Activated T-helper 17 cell treated with anti-CD3 and anti-CD28 coated beads, Interleukin-2, amount 50 U/mL, for 72 hours (primary cell): Measurements from ENCODE around the gene IFNL4. TPM values are rescaled to one million over a fixed set of nuclear protein-coding genes. Genes with fewer than 3 reads are reported as not detected.
"Not testable (repeated sequence)": the region's sequence is repeated elsewhere in the genome, so short reads cannot be mapped to it uniquely, and the experiment has no call there.

Experiments
- ATAC-seq: fragments of 150-1000 bp; cut with Tn5 transposase; replicated peaks from 2 replicates; pipeline ENCODE4 v1.10.0; 2021; ENCODE audit warnings: mild to moderate bottlenecking, moderate library complexity
- H3K27ac Mint-ChIP-seq: one replicate; pipeline ENCODE4 v1.8.0; 2022; ENCODE audit warnings: mixed read lengths
- H3K27me3 Mint-ChIP-seq: one replicate; pipeline ENCODE4 v1.8.0; 2022; ENCODE audit warnings: mixed read lengths
- H3K36me3 Mint-ChIP-seq: one replicate; pipeline ENCODE4 v1.8.0; 2022; ENCODE audit warnings: low read depth, mild to moderate bottlenecking, mixed read lengths
- H3K4me1 Mint-ChIP-seq: one replicate; pipeline ENCODE4 v1.8.0; 2022; ENCODE audit warnings: mixed read lengths
- H3K4me3 Mint-ChIP-seq: one replicate; pipeline ENCODE4 v1.8.0; 2022; ENCODE audit warnings: mild to moderate bottlenecking, mixed read lengths
- H3K9me3 Mint-ChIP-seq: one replicate; pipeline ENCODE4 v1.8.0; 2022; ENCODE audit warnings: mixed read lengths
- total RNA-seq, 2 donors: library from RNA; stranded (reverse); gene quantifications; one replicate each; pipeline ENCODE4 v1.2.3, GENCODE V29; 2022

The IFNL4 gene
- total RNA-seq, 2 donors from 2014 or later = not detected

- not testable (repeated sequence) for H3K4me3 Mint-ChIP-seq, H3K36me3 Mint-ChIP-seq, H3K27ac Mint-ChIP-seq, H3K9me3 Mint-ChIP-seq, H3K4me1 Mint-ChIP-seq
- ATAC-seq = peak; percentile 42
- peaks cover 15% of the 10 kb centered on the region for H3K27me3 Mint-ChIP-seq
Measured at GRCh38 chr19:39268085-39268484, 19.4 kb upstream of the IFNL4 start, which contains the start of gene IFNL2. Gene IFNL2 (plus strand): TSS chr19:39268396. CDS start chr19:39268569, 173 bp downstream.

- Mint-ChIP-seq H3K27ac (no peak overlapping the region), H3K4me3 (no peak overlapping the region), H3K9me3 (no peaks in the 10 kb centered on the region), H3K27me3 (peaks cover 26% of the 10 kb centered on the region), H3K4me1 (peaks cover 5% of the 10 kb centered on the region), H3K36me3 (no peaks in the 10 kb centered on the region)
- peak; percentile 62 for ATAC-seq
Measured at GRCh38 chr19:39265321-39265916, 16.8 kb upstream of the IFNL4 start.

GRCh38 chr19:39264306-39265290 is 15.9 kb upstream of the IFNL4 start:
- peak overlapping the region; percentile 11 for H3K4me3 Mint-ChIP-seq
- peaks cover 26% of the 10 kb centered on the region for H3K27me3 Mint-ChIP-seq
- peaks cover 5% of the 10 kb centered on the region for H3K4me1 Mint-ChIP-seq
- H3K36me3 Mint-ChIP-seq = no peaks in the 10 kb centered on the region
- H3K27ac Mint-ChIP-seq = no peak overlapping the region
- no peaks in the 10 kb centered on the region for H3K9me3 Mint-ChIP-seq
- no peak for ATAC-seq

DNA sequence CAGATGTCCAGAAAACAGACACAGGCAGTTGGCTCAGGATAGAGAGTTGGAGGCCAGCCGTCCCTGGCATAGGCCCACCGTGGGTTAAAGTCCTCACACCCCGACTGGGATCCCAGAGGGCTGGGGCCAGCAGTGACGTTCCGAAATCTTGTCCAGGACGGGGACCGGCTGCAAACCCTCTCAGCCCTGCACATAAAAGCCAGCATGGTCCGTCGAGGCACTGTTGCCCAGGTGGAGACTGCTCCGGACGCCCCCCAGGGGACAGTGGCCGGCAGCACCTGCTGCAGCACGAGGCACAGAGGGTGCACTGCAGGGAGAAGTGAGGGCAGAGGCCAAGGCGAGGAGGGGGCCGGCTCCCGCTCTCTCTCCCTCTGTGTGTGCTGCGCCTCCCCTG is 15.3 kb upstream of the IFNL4 start:
- peaks cover 26% of the 10 kb centered on the region for H3K27me3 Mint-ChIP-seq
- no peaks in the 10 kb centered on the region for H3K36me3 Mint-ChIP-seq
- ATAC-seq = no peak
- peaks cover 5% of the 10 kb centered on the region for H3K4me1 Mint-ChIP-seq
- peak overlapping the region; percentile 2 for H3K4me3 Mint-ChIP-seq
- no peak overlapping the region for H3K27ac Mint-ChIP-seq
- no peaks in the 10 kb centered on the region for H3K9me3 Mint-ChIP-seq

DNA sequence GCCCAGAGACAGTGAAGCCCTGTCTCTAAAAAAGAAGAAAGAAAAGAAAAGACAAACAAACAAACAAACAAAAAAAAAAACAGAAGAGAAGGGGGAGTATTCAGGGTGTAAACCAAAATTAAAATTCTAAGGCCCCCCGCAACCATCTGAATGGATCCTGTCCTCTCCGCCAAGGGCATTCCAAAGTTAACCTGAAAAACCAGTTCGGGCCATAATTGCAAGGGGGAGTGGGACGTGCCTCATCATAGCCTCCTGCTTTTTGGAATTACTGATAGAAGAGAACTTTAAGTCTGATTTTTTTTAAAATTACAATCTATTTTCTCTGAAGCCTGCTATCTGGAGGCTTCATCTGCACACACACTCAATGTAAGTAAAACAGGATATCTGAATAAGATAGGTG is 13.8 kb upstream of the IFNL4 start:
- H3K27me3 Mint-ChIP-seq = peaks cover 26% of the 10 kb centered on the region
- no peaks in the 10 kb centered on the region for H3K9me3 Mint-ChIP-seq
- no peak overlapping the region for H3K4me3 Mint-ChIP-seq
- H3K36me3 Mint-ChIP-seq = no peaks in the 10 kb centered on the region
- H3K4me1 Mint-ChIP-seq = peaks cover 11% of the 10 kb centered on the region
- no peak overlapping the region for H3K27ac Mint-ChIP-seq
- no peak for ATAC-seq

- Mint-ChIP-seq H3K27me3 (peaks cover 29% of the 10 kb centered on the region), H3K27ac (no peak overlapping the region), H3K9me3 (no peaks in the 10 kb centered on the region), H3K4me1 (peaks cover 11% of the 10 kb centered on the region), H3K36me3 (no peaks in the 10 kb centered on the region), H3K4me3 (no peak overlapping the region)
- no peak for ATAC-seq
Measured at GRCh38 chr19:39261704-39262103, 13.0 kb upstream of the IFNL4 start.

GRCh38 chr19:39257227-39257626 is 8.6 kb upstream of the IFNL4 start:
- ATAC-seq = no peak
- no peaks in the 10 kb centered on the region for H3K36me3 Mint-ChIP-seq
- peaks cover 6% of the 10 kb centered on the region for H3K4me1 Mint-ChIP-seq
- H3K27ac Mint-ChIP-seq = no peak overlapping the region
- H3K4me3 Mint-ChIP-seq = no peak overlapping the region
- no peaks in the 10 kb centered on the region for H3K9me3 Mint-ChIP-seq
- H3K27me3 Mint-ChIP-seq = peaks cover 12% of the 10 kb centered on the region

- H3K27me3 Mint-ChIP-seq = peaks cover 5% of the 10 kb centered on the region
- no peaks in the 10 kb centered on the region for H3K9me3 Mint-ChIP-seq
- H3K4me1 Mint-ChIP-seq = peaks cover 6% of the 10 kb centered on the region
- ATAC-seq = no peak
- no peaks in the 10 kb centered on the region for H3K36me3 Mint-ChIP-seq
- no peak overlapping the region for H3K27ac Mint-ChIP-seq
- H3K4me3 Mint-ChIP-seq = no peak overlapping the region
Measured at GRCh38 chr19:39254531-39255345, 6.1 kb upstream of the IFNL4 start.

GRCh38 chr19:39253374-39254149 is 4.9 kb upstream of the IFNL4 start:
- H3K27ac Mint-ChIP-seq = no peak overlapping the region
- H3K4me1 Mint-ChIP-seq = peaks cover 6% of the 10 kb centered on the region
- no peak for ATAC-seq
- no peak overlapping the region for H3K4me3 Mint-ChIP-seq
- no peaks in the 10 kb centered on the region for H3K36me3 Mint-ChIP-seq
- peaks cover 5% of the 10 kb centered on the region for H3K27me3 Mint-ChIP-seq
- H3K9me3 Mint-ChIP-seq = no peaks in the 10 kb centered on the region

- Mint-ChIP-seq H3K4me1 (no peaks in the 10 kb centered on the region), H3K27me3 (peaks cover 5% of the 10 kb centered on the region), H3K36me3 (no peaks in the 10 kb centered on the region), H3K4me3 (no peak overlapping the region), H3K9me3 (no peaks in the 10 kb centered on the region), H3K27ac (no peak overlapping the region)
- no peak for ATAC-seq
Measured at GRCh38 chr19:39252458-39252857, 3.8 kb upstream of the IFNL4 start.

GRCh38 chr19:39251846-39252245 is 3.2 kb upstream of the IFNL4 start:
- H3K9me3 Mint-ChIP-seq = no peaks in the 10 kb centered on the region
- ATAC-seq = no peak
- no peaks in the 10 kb centered on the region for H3K4me1 Mint-ChIP-seq
- H3K4me3 Mint-ChIP-seq = no peak overlapping the region
- H3K36me3 Mint-ChIP-seq = no peaks in the 10 kb centered on the region
- peaks cover 4% of the 10 kb centered on the region for H3K27me3 Mint-ChIP-seq
- no peak overlapping the region for H3K27ac Mint-ChIP-seq

DNA sequence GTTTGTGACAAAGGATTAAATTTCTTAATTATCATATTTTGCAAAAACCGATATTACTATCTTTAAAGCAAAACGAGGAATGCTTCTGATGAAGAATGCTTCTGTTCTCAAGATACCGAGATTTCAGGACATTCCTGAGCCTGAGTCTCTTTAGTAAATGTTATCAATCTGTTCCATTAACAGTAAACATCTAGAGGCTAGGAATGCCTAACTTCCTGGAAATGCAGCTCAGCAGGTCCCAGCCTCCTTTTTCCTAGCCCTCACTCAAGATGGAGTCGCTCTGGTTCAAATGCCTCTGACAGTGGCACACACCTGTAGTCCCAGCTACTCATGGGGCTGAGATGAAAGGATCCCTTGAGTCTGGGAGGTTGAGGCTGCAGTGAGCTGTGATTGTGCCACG is 2.4 kb upstream of the IFNL4 start:
- no peaks in the 10 kb centered on the region for H3K9me3 Mint-ChIP-seq
- H3K27ac Mint-ChIP-seq = no peak overlapping the region
- no peak overlapping the region for H3K4me3 Mint-ChIP-seq
- no peaks in the 10 kb centered on the region for H3K36me3 Mint-ChIP-seq
- no peaks in the 10 kb centered on the region for H3K4me1 Mint-ChIP-seq
- H3K27me3 Mint-ChIP-seq = no peaks in the 10 kb centered on the region
- no peak for ATAC-seq

GRCh38 chr19:39247701-39248664 is 673 bp downstream of the IFNL4 start:
- ATAC-seq = peak; percentile 65
- no peaks in the 10 kb centered on the region for H3K4me1 Mint-ChIP-seq
- no peaks in the 10 kb centered on the region for H3K27me3 Mint-ChIP-seq
- no peaks in the 10 kb centered on the region for H3K9me3 Mint-ChIP-seq
- no peak overlapping the region for H3K27ac Mint-ChIP-seq
- H3K36me3 Mint-ChIP-seq = no peaks in the 10 kb centered on the region
- H3K4me3 Mint-ChIP-seq = peak overlapping the region; percentile 51
